K562 (cell line): ENCODE data around the gene CREB3L4. TPM values are rescaled to one million over a fixed set of nuclear protein-coding genes. Genes with fewer than 3 reads are reported as not detected.

ENCODE experiments used
- ATAC-seq: fragments of 200-7000 bp; cut with Tn5 transposase; 3 replicates; pipeline ENCODE4 v1.9.1; 2020; ENCODE audit warnings: moderate library complexity
- BruUV-seq: library from RNA; stranded (reverse); fragments of 400-500 nt; replicated peaks from 2 replicates; lab custom pipeline; 2021; lab: Mats Ljungman, UMichigan
- CTCF ChIA-PET: fragments of 300-600 bp; formaldehyde crosslinking; extraction: SDS; loops from one replicate; lab custom pipeline; 2021; ENCODE audit warnings: low intra/inter-chr PET ratio; lab: Yijun Ruan, JAX
- POLR2A ChIA-PET: fragments of 300-600, 350-650 bp; sonication (Branson Sonifier 250); formaldehyde crosslinking; extraction: SDS; loops from one replicate; lab custom pipeline; 2021; ENCODE audit warnings: antibody characterized with exemption, inconsistent platforms; lab: Yijun Ruan, JAX
- DNase-seq, 4 experiments: peaks; one replicate each; pipeline versions ENCODE4 v3.0.0 to v3.0.0-alpha.2; 2011 to 2018; ENCODE audit warnings: low spot score in 3 of 4, mixed read lengths in 3 of 4; ENCODE audit errors: extremely low read depth in 1 of 4
- FAIRE-seq: peaks from 2 replicates; lab custom pipeline; 2011; peaks lifted over from hg19 to GRCh38; lab: Jason Lieb, UNC
- H2AFZ ChIP-seq: 2 replicates; pipeline ENCODE4 v1.6.0; 2011; ENCODE audit warnings: low read depth, low read length, control low read depth, inconsistent platforms
- H3K27ac ChIP-seq: fragments of 200-600 bp; 3 replicates; pipeline ENCODE4 v1.8.0; 2011; ENCODE audit warnings: low read depth, mild to moderate bottlenecking, control low read depth, inconsistent platforms, low read length, moderate library complexity, mixed read lengths; ENCODE audit errors: extremely low read depth
- H3K27me3 ChIP-seq, 2 experiments: fragments of 300-600 bp in 1 of 2; 2 replicates in 1 of 2; 3 replicates in 1 of 2; pipeline versions ENCODE4 v1.6.0 to v1.8.0; 2011; ENCODE audit warnings: inconsistent platforms in 2 of 2, low read length in 2 of 2, mild to moderate bottlenecking in 1 of 2, mixed read lengths in 1 of 2, moderate library complexity in 1 of 2; ENCODE audit not compliant: control insufficient read depth in 2 of 2, insufficient read depth in 2 of 2
- H3K36me3 ChIP-seq: fragments of 300-600 bp; 3 replicates; pipeline ENCODE4 v1.8.0; 2011; ENCODE audit warnings: mild to moderate bottlenecking, low read length, inconsistent platforms; ENCODE audit not compliant: control insufficient read depth, insufficient read depth
- H3K4me1 ChIP-seq, 2 experiments: fragments of 200-600 bp in 1 of 2; replicated peaks in 1 of 2; 2 replicates in 1 of 2; 3 replicates in 1 of 2; pipeline versions ENCODE4 v1.5.1 to v1.8.0; 2011; ENCODE audit warnings: inconsistent platforms in 2 of 2, low read length in 2 of 2, mild to moderate bottlenecking in 1 of 2, mixed read lengths in 1 of 2, moderate library complexity in 1 of 2; ENCODE audit not compliant: control insufficient read depth in 2 of 2, insufficient read depth in 2 of 2
- H3K4me2 ChIP-seq: 2 replicates; pipeline ENCODE4 v1.6.1; 2011; ENCODE audit warnings: low read length, control low read depth, inconsistent platforms, mixed read lengths; ENCODE audit not compliant: insufficient read depth
- H3K4me3 ChIP-seq: fragments of 200-600 bp; sonication (generic), shearing (Covaris generic); 2 replicates; pipeline ENCODE4 v1.5.1; 2016; ENCODE audit warnings: control low read depth, inconsistent platforms
- H3K79me2 ChIP-seq: fragments of 200-600 bp; 3 replicates; pipeline ENCODE4 v1.8.0; 2011; ENCODE audit warnings: low read length, inconsistent platforms; ENCODE audit not compliant: control insufficient read depth, insufficient read depth
- H3K9ac ChIP-seq, 2 experiments: 2 replicates each; pipeline versions ENCODE4 v1.6.0 to v1.6.1; 2011; ENCODE audit warnings: low read depth in 2 of 2, low read length in 2 of 2, control low read depth in 1 of 2, inconsistent platforms in 1 of 2, mild to moderate bottlenecking in 1 of 2, mixed read lengths in 1 of 2; ENCODE audit not compliant: insufficient read depth in 1 of 2
- H3K9me1 ChIP-seq: one replicate; pipeline ENCODE4 v1.6.0; 2011; ENCODE audit warnings: inconsistent platforms, mild to moderate bottlenecking, low read length, moderate library complexity; ENCODE audit not compliant: control insufficient read depth, insufficient read depth
- H3K9me3 ChIP-seq: replicated peaks from 2 replicates; pipeline ENCODE4 v1.5.1; 2011; ENCODE audit warnings: low read depth, low read length, inconsistent platforms; ENCODE audit not compliant: control insufficient read depth, insufficient read depth
- H4K20me1 ChIP-seq: replicated peaks from 2 replicates; pipeline ENCODE4 v1.6.1; 2011; ENCODE audit warnings: low read length, inconsistent platforms, mixed read lengths; ENCODE audit not compliant: control insufficient read depth, insufficient read depth
- CBFB ChIP-seq: sonication (generic); formaldehyde crosslinking; IDR thresholded peaks from 2 replicates; pipeline ENCODE4 v1.4.0; 2020; ENCODE audit warnings: mild to moderate bottlenecking, missing genetic modification reagents
- CBX8 ChIP-seq: fragments of 200-600 bp; sonication (generic); IDR thresholded peaks from 2 replicates; pipeline ENCODE4 v1.6.1; 2012; ENCODE audit warnings: borderline replicate concordance, mixed run types, low read depth, mild to moderate bottlenecking, moderate library complexity, mixed read lengths, low read length, control low read depth, inconsistent platforms; ENCODE audit not compliant: poor library complexity, severe bottlenecking; ENCODE audit errors: extremely low read depth
- CHD2 ChIP-seq: IDR thresholded peaks from 2 replicates; pipeline ENCODE4 v1.6.1; 2011; ENCODE audit warnings: low read depth, low read length
- DACH1 ChIP-seq: fragments of 450-650 bp; IDR thresholded peaks from 2 replicates; pipeline ENCODE4 v1.6.1; 2018; ENCODE audit not compliant: partially characterized antibody
- GATA2 ChIP-seq: sonication (generic); formaldehyde crosslinking; IDR thresholded peaks from 2 replicates; pipeline ENCODE4 v1.4.0; 2020; ENCODE audit warnings: mild to moderate bottlenecking, missing genetic modification reagents
- KAT7 ChIP-seq: sonication (generic); formaldehyde crosslinking; IDR thresholded peaks from 2 replicates; pipeline ENCODE4 v1.8.0; 2022; ENCODE audit warnings: missing genetic modification reagents, mild to moderate bottlenecking, borderline replicate concordance
- MLX ChIP-seq, 2 experiments: fragments of 450-650 bp in 1 of 2; sonication (generic) in 1 of 2; formaldehyde crosslinking; conservative IDR thresholded peaks; 2 replicates each; pipeline versions ENCODE4 v1.4.0 to v1.8.1; 2020 to 2022; ENCODE audit warnings: mild to moderate bottlenecking in 1 of 2, missing genetic modification reagents in 1 of 2
- NCOA4 ChIP-seq: fragments of 450-650 bp; IDR thresholded peaks from 2 replicates; pipeline ENCODE4 v1.6.1; 2018; ENCODE audit warnings: mild to moderate bottlenecking; ENCODE audit not compliant: partially characterized antibody
- NR2C1 ChIP-seq, 2 experiments: fragments of 450-650 bp; IDR thresholded peaks; 2 replicates each; pipeline ENCODE4 v1.6.1; 2017; ENCODE audit warnings: mild to moderate bottlenecking in 2 of 2, antibody characterized with exemption in 1 of 2, inconsistent platforms in 1 of 2, missing compliant biosample characterization in 1 of 2, missing genetic modification characterization in 1 of 2
- SFPQ ChIP-seq: fragments of 200-400 bp; formaldehyde crosslinking; IDR thresholded peaks from 2 replicates; pipeline ENCODE4 v1.6.1; 2017; ENCODE audit warnings: mild to moderate bottlenecking, low read depth, low read length, moderate library complexity
- STAT5A ChIP-seq: IDR thresholded peaks from 2 replicates; pipeline ENCODE4 v1.6.1; 2012; ENCODE audit warnings: low read length, inconsistent platforms, borderline replicate concordance
- WGBS: fragments of 100-300 bp; shearing (Covaris generic); methylation state at CpG from one replicate; pipeline ENCODE4 v1.1.6; 2016; ENCODE audit warnings: low coverage, mixed read lengths; ENCODE audit not compliant: insufficient coverage; ENCODE audit errors: missing lambda C conversion rate; 5-methylcytosine and 5-hydroxymethylcytosine counted together
- in situ Hi-C: fragments of 300-500 bp; cut with MboI; formaldehyde crosslinking; loops from 4 replicates; pipeline ENCODE4 v1.15.0; 2018; ENCODE audit warnings: inconsistent platforms, mixed read lengths
- intact Hi-C: fragments of 100-400 bp; cut with micrococcal nuclease; formaldehyde crosslinking; loops from 2 replicates; pipeline ENCODE4 v1.14.2; 2022
- polyA plus RNA-seq, 8 experiments: library from polyadenylated mRNA; depleted of rRNA in 4 of 8; stranded (reverse) in 5 of 8; unstranded in 3 of 8; fragments of >200 nt; fragmentation: Nextera tagmentation in 2 of 8; fragmentation: Illumina TruSeq in 1 of 8; extraction: Ambion mirVana in 2 of 8; extraction: Trizol in 1 of 8; gene quantifications; 2 replicates each; pipeline versions ENCODE4 v1.2.1 to v1.2.3, GENCODE V29; 2011 to 2014; ENCODE audit warnings: inconsistent platforms in 1 of 8, missing spikeins in 1 of 8
- total RNA-seq, 7 experiments: library from RNA; depleted of rRNA in 6 of 7; stranded (reverse); fragments of >200 nt in 6 of 7; fragmentation: Illumina TruSeq in 2 of 7; extraction: Trizol in 2 of 7; gene quantifications; 2 replicates each; pipeline versions ENCODE4 v1.2.1 to v1.2.3, GENCODE V29; 2011 to 2021; ENCODE audit warnings: low replicate concordance in 1 of 7
- TF ChIP-seq, protein P1 (sequence below): fragments of 450-650 bp; formaldehyde crosslinking; IDR thresholded peaks from 2 replicates; pipeline ENCODE4 v1.4.0; 2020; ENCODE audit warnings: mild to moderate bottlenecking, moderate library complexity

Gene CREB3L4
- total and polyA plus RNA-seq, 9 of the 15 experiments (the other 6 are each of a cell fraction or from before 2014, with no cell fraction given), result 9.9 to 18.6 (median 13.9) TPM

- Histone ChIP-seq H3K9me3 (no peaks in the 10 kb centered on the region), H3K4me3 (no peak overlapping the region), H3K4me2 (no peak overlapping the region), H2AFZ (no peak overlapping the region), H3K9me1 (no peaks in the 10 kb centered on the region), H3K9ac (no peak overlapping the region), H3K4me1 (no peaks in the 10 kb centered on the region), H3K79me2 (no peaks in the 10 kb centered on the region), H3K27ac (no peak overlapping the region), H3K27me3 (no peaks in the 10 kb centered on the region), H4K20me1 (no peaks in the 10 kb centered on the region), H3K36me3 (peaks cover 80% of the 10 kb centered on the region; the same call in 2 of the 3 replicates)
- ChIA-PET POLR2A (interaction anchor here (1.1 to 1.7 kb wide), 4 partner anchors 9 to 12 kb away, joined by 5 to 7 read pairs (median 6); partner anchors contain the start of genes DENND4B and GATAD2B), CTCF (no interaction called here)
- TF ChIP-seq CBX8 (no peak), NCOA4 (no peak), NR2C1 (IDR thresholded peaks at IDR 0.05) (no peak), NR2C1 (tag; IDR thresholded peaks at IDR 0.05) (no peak), CBFB (no peak), MLX (CRISPR knock-in tag; conservative IDR thresholded peaks at IDR 0.05) (no peak), DACH1 (no peak), CHD2 (no peak), KAT7 (CRISPR knock-in tag) (no peak), GATA2 (CRISPR knock-in tag) (no peak), SFPQ (no peak), STAT5A (no peak)
- TF ChIP-seq, protein P1, sequence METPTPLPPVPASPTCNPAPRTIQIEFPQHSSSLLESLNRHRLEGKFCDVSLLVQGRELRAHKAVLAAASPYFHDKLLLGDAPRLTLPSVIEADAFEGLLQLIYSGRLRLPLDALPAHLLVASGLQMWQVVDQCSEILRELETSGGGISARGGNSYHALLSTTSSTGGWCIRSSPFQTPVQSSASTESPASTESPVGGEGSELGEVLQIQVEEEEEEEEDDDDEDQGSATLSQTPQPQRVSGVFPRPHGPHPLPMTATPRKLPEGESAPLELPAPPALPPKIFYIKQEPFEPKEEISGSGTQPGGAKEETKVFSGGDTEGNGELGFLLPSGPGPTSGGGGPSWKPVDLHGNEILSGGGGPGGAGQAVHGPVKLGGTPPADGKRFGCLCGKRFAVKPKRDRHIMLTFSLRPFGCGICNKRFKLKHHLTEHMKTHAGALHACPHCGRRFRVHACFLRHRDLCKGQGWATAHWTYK, result no peak
- ATAC-seq (no peak), FAIRE-seq (no peak), DNase-seq (no peak)
- no TSS peak for BruUV-seq
- in situ Hi-C loops, result no loop called here
- intact Hi-C loops, result no loop called here
- 93% methylated on average over 11 of the region's 11 CpGs for WGBS
These were observed 33.7 kb upstream of the CREB3L4 start for GRCh38 chr1:153933955-153934354.
